A549 (cell line): Measurements from ENCODE around the gene DDIT4. TPM values are rescaled to one million over a fixed set of nuclear protein-coding genes. Genes with fewer than 3 reads are reported as not detected.

Experiments used
- ATAC-seq, 2 experiments: fragments of 200-7000 bp in 1 of 2; fragments of >200 bp in 1 of 2; cut with Nextera tagmentation in 1 of 2; cut with Tn5 transposase in 1 of 2; 3 replicates each; pipeline versions ENCODE4 v1.8.0 to v1.9.1; 2018 to 2020; ENCODE audit warnings: mild to moderate bottlenecking in 1 of 2, moderate library complexity in 1 of 2
- CTCF ChIA-PET: fragments of 300-600 bp; sonication (Branson Sonifier 250); formaldehyde crosslinking; extraction: SDS; loops from one replicate; lab custom pipeline; 2021; ENCODE audit warnings: antibody characterized with exemption, inconsistent platforms; lab: Yijun Ruan, JAX
- POLR2A ChIA-PET: fragments of 350-600 bp; formaldehyde crosslinking; extraction: SDS; loops from one replicate; lab custom pipeline; 2021; ENCODE audit warnings: antibody characterized with exemption, inconsistent platforms; lab: Yijun Ruan, JAX
- DNase-seq, 2 experiments: peaks; one replicate each; pipeline versions ENCODE4 v3.0.0 to v3.0.0-alpha.2; 2011 to 2016; ENCODE audit warnings: low read depth in 1 of 2, low spot score in 1 of 2
- FAIRE-seq: peaks from 2 replicates; lab custom pipeline; 2011; peaks lifted over from hg19 to GRCh38; lab: Jason Lieb, UNC
- H3K27ac ChIP-seq, 2 experiments: fragments of >200 bp; sonication (Bioruptor Twin); formaldehyde crosslinking; 3 replicates each; pipeline ENCODE4 v1.5.1; 2016 to 2017
- H3K4me1 ChIP-seq: fragments of >200 bp; sonication (Bioruptor Twin); formaldehyde crosslinking; 3 replicates; pipeline ENCODE4 v1.6.1; 2016
- H3K4me2 ChIP-seq: fragments of >200 bp; sonication (Bioruptor Twin); formaldehyde crosslinking; 3 replicates; pipeline ENCODE4 v1.6.1; 2016
- H3K4me3 ChIP-seq: fragments of >200 bp; sonication (Bioruptor Twin); formaldehyde crosslinking; 3 replicates; pipeline ENCODE4 v1.5.1; 2016
- H3K9me3 ChIP-seq: fragments of >200 bp; sonication (Bioruptor Twin); formaldehyde crosslinking; 3 replicates; pipeline ENCODE4 v1.6.1; 2016
- CEBPB ChIP-seq, 2 experiments: fragments of >200 bp in 1 of 2; sonication (Bioruptor Twin) in 1 of 2; formaldehyde crosslinking in 1 of 2; IDR thresholded peaks; 2 replicates each; pipeline ENCODE4 v1.6.1; 2012 to 2016
- CHD2 ChIP-seq: fragments of 150-350 bp; IDR thresholded peaks from 2 replicates; pipeline ENCODE4 v1.6.1; 2014; ENCODE audit warnings: low read length; ENCODE audit not compliant: partially characterized antibody
- CHD4 ChIP-seq: fragments of 200-600 bp; sonication (generic); IDR thresholded peaks from 2 replicates; pipeline ENCODE4 v1.6.1; 2016; ENCODE audit warnings: antibody characterized with exemption, mild to moderate bottlenecking, borderline replicate concordance
- EP300 ChIP-seq, 2 experiments: fragments of >200 bp; sonication (Bioruptor Twin); formaldehyde crosslinking; IDR thresholded peaks; 2 replicates in 1 of 2; 3 replicates in 1 of 2; pipeline ENCODE4 v1.6.1; 2016 to 2017
- FOSB ChIP-seq: fragments of 250-450 bp; sonication (Bioruptor Pico); IDR thresholded peaks from 2 replicates; pipeline ENCODE4 v1.5.0; 2020; ENCODE audit warnings: mild to moderate bottlenecking, moderate library complexity
- HDAC2 ChIP-seq: fragments of 200-600 bp; sonication (generic); IDR thresholded peaks from 2 replicates; pipeline ENCODE4 v1.6.1; 2016
- HOXA7 ChIP-seq: fragments of 250-450 bp; sonication (Bioruptor Pico); IDR thresholded peaks from 2 replicates; pipeline ENCODE4 v1.5.0; 2020; ENCODE audit warnings: mild to moderate bottlenecking, moderate library complexity
- MAFK ChIP-seq: fragments of 450-650 bp; IDR thresholded peaks from 2 replicates; pipeline ENCODE4 v1.6.1; 2014; ENCODE audit not compliant: partially characterized antibody
- MYC ChIP-seq: IDR thresholded peaks from 2 replicates; pipeline ENCODE4 v1.6.1; 2012; ENCODE audit warnings: mild to moderate bottlenecking, inconsistent platforms, low read length, improper control_type of control experiment, borderline replicate concordance
- NFE2L2 ChIP-seq: fragments of 150-350 bp; conservative IDR thresholded peaks from 2 replicates; pipeline ENCODE4 v1.6.1; 2014; ENCODE audit warnings: low read length
- NR3C1 ChIP-seq: fragments of >200 bp; sonication (Bioruptor Twin); formaldehyde crosslinking; IDR thresholded peaks from 3 replicates; pipeline ENCODE4 v1.6.1; 2017
- POLR2A ChIP-seq: IDR thresholded peaks from 2 replicates; pipeline ENCODE4 v1.6.1; 2012; ENCODE audit warnings: mild to moderate bottlenecking, low read length
- RARB ChIP-seq: fragments of 250-450 bp; sonication (Bioruptor Pico); IDR thresholded peaks from 2 replicates; pipeline ENCODE4 v1.8.0; 2021; ENCODE audit warnings: mild to moderate bottlenecking, moderate library complexity
- RFX5 ChIP-seq: fragments of 450-650 bp; IDR thresholded peaks from 2 replicates; pipeline ENCODE4 v1.7.1; 2014; ENCODE audit warnings: antibody characterized with exemption, mild to moderate bottlenecking, moderate library complexity
- RNF2 ChIP-seq: fragments of 200-600 bp; sonication (generic); IDR thresholded peaks from 2 replicates; pipeline ENCODE4 v1.6.1; 2016; ENCODE audit warnings: low read depth, mild to moderate bottlenecking, antibody characterized with exemption, moderate library complexity, borderline replicate concordance
- SMC3 ChIP-seq: fragments of >200 bp; sonication (Bioruptor Twin); formaldehyde crosslinking; IDR thresholded peaks from 3 replicates; pipeline ENCODE4 v1.6.1; 2018; ENCODE audit warnings: inconsistent platforms
- ZC3H11A ChIP-seq: fragments of 450-650 bp; IDR thresholded peaks from 2 replicates; pipeline ENCODE4 v1.6.1; 2014; ENCODE audit warnings: antibody characterized with exemption, mild to moderate bottlenecking
- ZFP36 ChIP-seq: fragments of 450-650 bp; IDR thresholded peaks from 2 replicates; pipeline ENCODE4 v1.6.1; 2014; ENCODE audit warnings: borderline replicate concordance; ENCODE audit not compliant: partially characterized antibody
- WGBS: methylation state at CpG from one replicate; pipeline ENCODE4 v1.1.6; 2017; ENCODE audit errors: missing lambda C conversion rate; 5-methylcytosine and 5-hydroxymethylcytosine counted together
- polyA plus RNA-seq, 4 experiments: library from polyadenylated mRNA; depleted of rRNA in 3 of 4; stranded (reverse); fragments of >200 nt; fragmentation: RNase III in 1 of 4; extraction: RNeasy Plus Mini Kit Qiagen cat#74134 plus additional on column Dnase treatment in 1 of 4; gene quantifications; 2 replicates in 3 of 4; 3 replicates in 1 of 4; pipeline ENCODE4 v1.2.3, GENCODE V29; 2011 to 2017
- TF ChIP-seq, protein P1 (sequence below): fragments of 250-450 bp; sonication (Bioruptor Pico); IDR thresholded peaks from 2 replicates; pipeline ENCODE4 v1.5.0; 2021; ENCODE audit warnings: mild to moderate bottlenecking, moderate library complexity, borderline replicate concordance
- TF ChIP-seq, protein P2 (sequence below): fragments of 450-650 bp; IDR thresholded peaks from 2 replicates; pipeline ENCODE4 v1.6.1; 2014; ENCODE audit warnings: antibody characterized with exemption
- TF ChIP-seq, protein P3 (sequence below): IDR thresholded peaks from 2 replicates; pipeline ENCODE4 v1.6.1; 2012
- TF ChIP-seq, protein P4 (sequence below): fragments of 150-350 bp; IDR thresholded peaks from 2 replicates; pipeline ENCODE4 v1.6.1; 2014; ENCODE audit warnings: low read depth, mild to moderate bottlenecking, low read length
- TF ChIP-seq, protein P5 (sequence below): IDR thresholded peaks from 2 replicates; pipeline ENCODE4 v1.6.1; 2012
- TF ChIP-seq, protein P6 (sequence below): fragments of >200 bp; sonication (Bioruptor Twin); formaldehyde crosslinking; IDR thresholded peaks from 2 replicates; pipeline ENCODE4 v1.6.1; 2016
- TF ChIP-seq, protein P7 (sequence below): fragments of >200 bp; sonication (Bioruptor Twin); formaldehyde crosslinking; IDR thresholded peaks from 3 replicates; pipeline ENCODE4 v1.5.1; 2016

Gene DDIT4
- polyA plus RNA-seq, 2 of the 4 experiments (the other 2 are of a cell fraction), result 239 to 392 TPM

DNA sequence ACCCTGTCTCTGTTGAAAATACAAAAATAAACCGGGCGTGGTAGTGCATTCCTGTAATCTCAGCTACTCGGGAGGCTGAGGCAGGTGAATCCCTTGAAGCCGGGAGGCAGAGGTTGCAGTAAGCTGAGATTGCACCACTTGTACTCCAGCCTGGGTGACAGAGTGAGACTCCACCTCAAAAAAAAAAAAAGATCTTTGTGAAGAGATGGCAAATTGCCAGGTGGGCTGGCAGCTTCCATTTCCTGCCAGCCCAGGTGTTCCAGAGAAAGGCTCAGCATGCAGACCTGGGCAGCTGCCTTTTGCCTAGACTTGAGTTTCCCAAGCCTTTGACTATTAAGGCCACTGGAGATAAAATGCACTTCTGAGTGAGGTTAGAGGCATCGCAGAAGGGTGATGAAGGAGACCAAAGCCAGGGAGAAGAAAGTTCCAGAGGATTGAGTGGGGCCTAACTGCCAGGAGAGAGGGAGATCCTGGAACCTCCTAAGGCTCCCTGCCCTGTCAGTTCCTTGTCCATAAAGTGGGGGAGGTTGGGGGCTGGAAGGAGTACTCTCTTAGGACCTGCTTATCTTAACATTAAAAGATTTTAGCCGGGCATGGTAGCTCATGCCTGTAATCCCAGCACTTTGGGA lies 10.0 kb upstream of the DDIT4 start:
- peak overlapping the region; percentile 99 to 100 for H3K27ac ChIP-seq
- ATAC-seq (no peak), DNase-seq (peak in 1 of 2 experiments; percentile 76), FAIRE-seq (no peak)
- POLR2A ChIA-PET, result interaction anchor here (1.1 to 3.0 kb wide), 4 partner anchors 9 to 57 kb away, joined by 4 to 36 read pairs (median 6); partner anchors contain the start of gene DDIT4
- H3K4me3 ChIP-seq, result no peak overlapping the region
- TF ChIP-seq, protein P1, sequence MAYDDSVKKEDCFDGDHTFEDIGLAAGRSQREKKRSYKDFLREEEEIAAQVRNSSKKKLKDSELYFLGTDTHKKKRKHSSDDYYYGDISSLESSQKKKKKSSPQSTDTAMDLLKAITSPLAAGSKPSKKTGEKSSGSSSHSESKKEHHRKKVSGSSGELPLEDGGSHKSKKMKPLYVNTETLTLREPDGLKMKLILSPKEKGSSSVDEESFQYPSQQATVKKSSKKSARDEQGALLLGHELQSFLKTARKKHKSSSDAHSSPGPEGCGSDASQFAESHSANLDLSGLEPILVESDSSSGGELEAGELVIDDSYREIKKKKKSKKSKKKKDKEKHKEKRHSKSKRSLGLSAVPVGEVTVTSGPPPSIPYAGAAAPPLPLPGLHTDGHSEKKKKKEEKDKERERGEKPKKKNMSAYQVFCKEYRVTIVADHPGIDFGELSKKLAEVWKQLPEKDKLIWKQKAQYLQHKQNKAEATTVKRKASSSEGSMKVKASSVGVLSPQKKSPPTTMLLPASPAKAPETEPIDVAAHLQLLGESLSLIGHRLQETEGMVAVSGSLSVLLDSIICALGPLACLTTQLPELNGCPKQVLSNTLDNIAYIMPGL, result no peak
- no peak for TF ChIP-seq HOXA7 (CRISPR knock-in tag)
- no peak for TF ChIP-seq RNF2
- TF ChIP-seq HDAC2, result no peak
- TF ChIP-seq, protein P2, sequence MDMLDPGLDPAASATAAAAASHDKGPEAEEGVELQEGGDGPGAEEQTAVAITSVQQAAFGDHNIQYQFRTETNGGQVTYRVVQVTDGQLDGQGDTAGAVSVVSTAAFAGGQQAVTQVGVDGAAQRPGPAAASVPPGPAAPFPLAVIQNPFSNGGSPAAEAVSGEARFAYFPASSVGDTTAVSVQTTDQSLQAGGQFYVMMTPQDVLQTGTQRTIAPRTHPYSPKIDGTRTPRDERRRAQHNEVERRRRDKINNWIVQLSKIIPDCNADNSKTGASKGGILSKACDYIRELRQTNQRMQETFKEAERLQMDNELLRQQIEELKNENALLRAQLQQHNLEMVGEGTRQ, result no peak
- TF ChIP-seq RARB, result no peak
- no peak for TF ChIP-seq NFE2L2
- TF ChIP-seq ZC3H11A, result no peak
- TF ChIP-seq MAFK, result no peak
- TF ChIP-seq RFX5, result no peak
- no peak for TF ChIP-seq CHD2
- no peak for TF ChIP-seq FOSB (CRISPR knock-in tag)
- no peak for TF ChIP-seq POLR2A
- TF ChIP-seq, protein P3, sequence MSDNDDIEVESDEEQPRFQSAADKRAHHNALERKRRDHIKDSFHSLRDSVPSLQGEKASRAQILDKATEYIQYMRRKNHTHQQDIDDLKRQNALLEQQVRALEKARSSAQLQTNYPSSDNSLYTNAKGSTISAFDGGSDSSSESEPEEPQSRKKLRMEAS, result peak; percentile 24; the same call in 1 of the 2 replicates
- no peak for TF ChIP-seq MYC
- TF ChIP-seq CHD4, result no peak
- TF ChIP-seq SMC3, result no peak
- TF ChIP-seq CEBPB (IDR thresholded peaks at IDR 0.05), result peak in 1 of 2 experiments; percentile 62; a peak in 2 of 4 replicates
- TF ChIP-seq, protein P4, sequence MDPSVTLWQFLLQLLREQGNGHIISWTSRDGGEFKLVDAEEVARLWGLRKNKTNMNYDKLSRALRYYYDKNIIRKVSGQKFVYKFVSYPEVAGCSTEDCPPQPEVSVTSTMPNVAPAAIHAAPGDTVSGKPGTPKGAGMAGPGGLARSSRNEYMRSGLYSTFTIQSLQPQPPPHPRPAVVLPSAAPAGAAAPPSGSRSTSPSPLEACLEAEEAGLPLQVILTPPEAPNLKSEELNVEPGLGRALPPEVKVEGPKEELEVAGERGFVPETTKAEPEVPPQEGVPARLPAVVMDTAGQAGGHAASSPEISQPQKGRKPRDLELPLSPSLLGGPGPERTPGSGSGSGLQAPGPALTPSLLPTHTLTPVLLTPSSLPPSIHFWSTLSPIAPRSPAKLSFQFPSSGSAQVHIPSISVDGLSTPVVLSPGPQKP, result no peak
- TF ChIP-seq, protein P5, sequence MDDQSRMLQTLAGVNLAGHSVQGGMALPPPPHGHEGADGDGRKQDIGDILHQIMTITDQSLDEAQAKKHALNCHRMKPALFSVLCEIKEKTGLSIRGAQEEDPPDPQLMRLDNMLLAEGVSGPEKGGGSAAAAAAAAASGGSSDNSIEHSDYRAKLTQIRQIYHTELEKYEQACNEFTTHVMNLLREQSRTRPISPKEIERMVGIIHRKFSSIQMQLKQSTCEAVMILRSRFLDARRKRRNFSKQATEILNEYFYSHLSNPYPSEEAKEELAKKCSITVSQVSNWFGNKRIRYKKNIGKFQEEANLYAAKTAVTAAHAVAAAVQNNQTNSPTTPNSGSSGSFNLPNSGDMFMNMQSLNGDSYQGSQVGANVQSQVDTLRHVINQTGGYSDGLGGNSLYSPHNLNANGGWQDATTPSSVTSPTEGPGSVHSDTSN, result no peak
- TF ChIP-seq ZFP36, result no peak
- TF ChIP-seq, protein P6, sequence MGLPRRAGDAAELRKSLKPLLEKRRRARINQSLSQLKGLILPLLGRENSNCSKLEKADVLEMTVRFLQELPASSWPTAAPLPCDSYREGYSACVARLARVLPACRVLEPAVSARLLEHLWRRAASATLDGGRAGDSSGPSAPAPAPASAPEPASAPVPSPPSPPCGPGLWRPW, result no peak
- TF ChIP-seq EP300 (IDR thresholded peaks at IDR 0.05), result 0 out of 5 replicates have a peak, but pooled peaks of 1 of the 2 experiments have one; percentile 23
- TF ChIP-seq, protein P7, sequence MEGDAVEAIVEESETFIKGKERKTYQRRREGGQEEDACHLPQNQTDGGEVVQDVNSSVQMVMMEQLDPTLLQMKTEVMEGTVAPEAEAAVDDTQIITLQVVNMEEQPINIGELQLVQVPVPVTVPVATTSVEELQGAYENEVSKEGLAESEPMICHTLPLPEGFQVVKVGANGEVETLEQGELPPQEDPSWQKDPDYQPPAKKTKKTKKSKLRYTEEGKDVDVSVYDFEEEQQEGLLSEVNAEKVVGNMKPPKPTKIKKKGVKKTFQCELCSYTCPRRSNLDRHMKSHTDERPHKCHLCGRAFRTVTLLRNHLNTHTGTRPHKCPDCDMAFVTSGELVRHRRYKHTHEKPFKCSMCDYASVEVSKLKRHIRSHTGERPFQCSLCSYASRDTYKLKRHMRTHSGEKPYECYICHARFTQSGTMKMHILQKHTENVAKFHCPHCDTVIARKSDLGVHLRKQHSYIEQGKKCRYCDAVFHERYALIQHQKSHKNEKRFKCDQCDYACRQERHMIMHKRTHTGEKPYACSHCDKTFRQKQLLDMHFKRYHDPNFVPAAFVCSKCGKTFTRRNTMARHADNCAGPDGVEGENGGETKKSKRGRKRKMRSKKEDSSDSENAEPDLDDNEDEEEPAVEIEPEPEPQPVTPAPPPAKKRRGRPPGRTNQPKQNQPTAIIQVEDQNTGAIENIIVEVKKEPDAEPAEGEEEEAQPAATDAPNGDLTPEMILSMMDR, result no peak
- no peak for TF ChIP-seq NR3C1
- H3K4me2 ChIP-seq, result peak overlapping the region; percentile 37
- CTCF ChIA-PET, result interaction anchor here (0.8 to 1.8 kb wide), 8 partner anchors 8 to 367 kb away, joined by 3 to 6 read pairs (median 3); no protein-coding TSS in a partner anchor
- 48% methylated on average over 6 of the region's 6 CpGs for WGBS
- no peaks in the 10 kb centered on the region for H3K9me3 ChIP-seq
- peaks cover 69% of the 10 kb centered on the region for H3K4me1 ChIP-seq
